ENCODE results near the gene SKOR2. TPM values are rescaled to one million over a fixed set of nuclear protein-coding genes. Genes with fewer than 3 reads are reported as not detected.

Gene SKOR2, protein sequence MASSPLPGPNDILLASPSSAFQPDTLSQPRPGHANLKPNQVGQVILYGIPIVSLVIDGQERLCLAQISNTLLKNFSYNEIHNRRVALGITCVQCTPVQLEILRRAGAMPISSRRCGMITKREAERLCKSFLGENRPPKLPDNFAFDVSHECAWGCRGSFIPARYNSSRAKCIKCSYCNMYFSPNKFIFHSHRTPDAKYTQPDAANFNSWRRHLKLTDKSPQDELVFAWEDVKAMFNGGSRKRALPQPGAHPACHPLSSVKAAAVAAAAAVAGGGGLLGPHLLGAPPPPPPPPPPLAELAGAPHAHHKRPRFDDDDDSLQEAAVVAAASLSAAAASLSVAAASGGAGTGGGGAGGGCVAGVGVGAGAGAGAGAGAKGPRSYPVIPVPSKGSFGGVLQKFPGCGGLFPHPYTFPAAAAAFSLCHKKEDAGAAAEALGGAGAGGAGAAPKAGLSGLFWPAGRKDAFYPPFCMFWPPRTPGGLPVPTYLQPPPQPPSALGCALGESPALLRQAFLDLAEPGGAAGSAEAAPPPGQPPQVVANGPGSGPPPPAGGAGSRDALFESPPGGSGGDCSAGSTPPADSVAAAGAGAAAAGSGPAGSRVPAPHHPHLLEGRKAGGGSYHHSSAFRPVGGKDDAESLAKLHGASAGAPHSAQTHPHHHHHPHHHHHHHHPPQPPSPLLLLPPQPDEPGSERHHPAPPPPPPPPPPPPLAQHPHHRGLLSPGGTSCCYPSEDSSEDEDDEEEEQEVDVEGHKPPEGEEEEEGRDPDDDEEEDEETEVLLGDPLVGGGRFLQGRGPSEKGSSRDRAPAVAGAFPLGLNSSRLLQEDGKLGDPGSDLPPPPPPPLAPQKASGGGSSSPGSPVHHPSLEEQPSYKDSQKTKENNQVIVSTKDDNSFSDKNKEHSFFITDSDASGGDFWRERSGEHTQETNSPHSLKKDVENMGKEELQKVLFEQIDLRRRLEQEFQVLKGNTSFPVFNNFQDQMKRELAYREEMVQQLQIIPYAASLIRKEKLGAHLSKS
- not detected for total RNA-seq

DNA sequence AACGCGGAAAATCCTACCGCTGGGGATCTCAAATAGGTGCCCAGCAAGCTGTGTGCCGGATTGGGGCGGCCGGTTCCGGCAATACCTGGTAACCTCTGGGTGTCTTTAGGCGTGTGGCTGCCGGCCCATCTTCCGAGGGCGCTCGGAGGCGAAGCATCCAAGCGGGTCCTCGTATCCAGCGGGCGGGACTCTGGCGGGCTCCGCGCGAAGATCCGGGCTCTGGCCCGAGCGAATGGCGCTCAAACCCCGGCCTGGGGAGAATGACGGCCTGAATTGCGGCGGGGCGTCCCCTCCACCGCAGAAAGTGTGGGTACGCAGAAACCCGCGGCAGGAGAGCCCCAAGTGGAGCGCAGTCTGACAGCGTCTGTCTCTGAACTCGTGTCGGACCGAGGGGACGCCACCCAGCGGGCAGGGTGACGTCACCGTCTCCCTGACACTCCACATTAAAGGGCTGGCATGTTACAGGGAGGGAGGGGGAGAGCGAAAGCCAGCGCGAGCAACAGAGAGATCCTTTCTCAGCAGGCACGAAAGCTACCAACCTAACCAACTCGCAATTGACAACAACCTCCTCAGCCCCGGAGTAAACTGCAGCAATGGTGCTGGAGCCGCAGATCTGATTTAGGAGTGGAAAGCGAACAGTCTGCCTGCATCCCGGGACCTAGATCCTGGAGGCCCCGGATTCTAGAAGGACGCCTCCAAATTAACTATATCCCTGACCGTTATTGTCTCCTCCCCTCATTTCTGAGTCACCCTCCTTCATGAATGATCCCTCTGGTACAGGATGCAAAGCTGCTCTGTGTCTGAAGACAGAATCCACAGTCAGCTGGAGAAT lies at the start of gene SKOR2:
SKOR2 (minus strand) TSS at position 372 of the 832 bp plus-strand sequence. CDS start 2,477 bp downstream, outside the sequence.
- ATAC-seq (peak; percentile 18 to 31), DNase-seq (no peak)
- Mint-ChIP-seq H3K27me3 (ENCODE audit: low read depth) (peaks cover 74% of the 10 kb centered on the region), H3K4me3 (no peak within 1 kb of the TSS), H3K4me1 (ENCODE audit: low read depth) (peaks cover 2% of the 10 kb centered on the region), H3K36me3 (ENCODE audit: insufficient read depth) (no peaks in the 10 kb centered on the region), H3K9me3 (no peaks in the 10 kb centered on the region)

DNA sequence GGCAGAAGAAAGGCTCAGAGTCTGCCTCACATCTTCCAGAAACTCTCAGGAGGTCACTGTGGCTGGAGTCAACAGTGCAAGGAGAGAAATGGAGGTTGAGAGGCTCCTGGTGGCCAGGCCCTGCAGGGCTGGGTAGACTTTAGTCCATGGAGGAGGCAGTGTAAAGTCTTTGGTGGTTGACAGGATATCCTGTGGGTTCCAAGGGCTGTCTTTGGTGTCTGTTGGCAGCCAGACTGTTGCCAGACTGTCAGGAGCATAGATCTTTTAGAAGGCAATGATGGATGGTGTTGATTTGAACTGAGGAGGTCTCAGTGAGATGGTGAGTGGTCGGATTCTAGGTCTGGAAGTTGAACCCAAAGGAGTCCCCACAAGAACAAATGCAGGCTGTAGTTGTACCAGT lies 45.0 kb upstream of the SKOR2 start:
- ATAC-seq (no peak), DNase-seq (no peak)
- H3K27me3 Mint-ChIP-seq (ENCODE audit: low read depth): peaks cover 14% of the 10 kb centered on the region
- no peaks in the 10 kb centered on the region for H3K36me3 Mint-ChIP-seq (ENCODE audit: insufficient read depth)
- H3K9me3 Mint-ChIP-seq: peaks cover 9% of the 10 kb centered on the region
- no peak overlapping the region for H3K4me3 Mint-ChIP-seq
- H3K4me1 Mint-ChIP-seq (ENCODE audit: low read depth): no peaks in the 10 kb centered on the region

DNA sequence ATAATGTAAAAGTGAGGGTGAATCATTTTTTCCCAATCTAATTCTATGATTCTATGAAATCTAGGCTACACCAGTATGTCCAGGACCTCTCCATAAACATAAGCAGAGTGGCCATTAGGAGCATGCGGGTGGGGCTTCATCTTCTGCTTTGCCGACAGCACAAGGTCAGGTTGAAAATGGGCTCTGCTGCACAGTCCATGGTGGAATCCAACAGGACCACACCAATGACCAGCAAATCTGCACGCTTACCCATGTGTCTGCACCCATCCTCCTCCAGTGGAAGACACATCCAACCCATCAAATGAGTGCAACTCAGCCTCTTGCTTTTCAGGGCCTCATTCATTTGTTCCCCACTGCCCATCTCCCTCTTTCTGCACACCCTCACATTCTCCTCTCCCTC lies 43.3 kb upstream of the SKOR2 start:
- Mint-ChIP-seq H3K36me3 (ENCODE audit: insufficient read depth) (no peaks in the 10 kb centered on the region), H3K27me3 (ENCODE audit: low read depth) (peaks cover 20% of the 10 kb centered on the region), H3K9me3 (peaks cover 4% of the 10 kb centered on the region), H3K4me1 (ENCODE audit: low read depth) (no peaks in the 10 kb centered on the region), H3K4me3 (no peak overlapping the region)
- ATAC-seq (no peak), DNase-seq (no peak)

DNA sequence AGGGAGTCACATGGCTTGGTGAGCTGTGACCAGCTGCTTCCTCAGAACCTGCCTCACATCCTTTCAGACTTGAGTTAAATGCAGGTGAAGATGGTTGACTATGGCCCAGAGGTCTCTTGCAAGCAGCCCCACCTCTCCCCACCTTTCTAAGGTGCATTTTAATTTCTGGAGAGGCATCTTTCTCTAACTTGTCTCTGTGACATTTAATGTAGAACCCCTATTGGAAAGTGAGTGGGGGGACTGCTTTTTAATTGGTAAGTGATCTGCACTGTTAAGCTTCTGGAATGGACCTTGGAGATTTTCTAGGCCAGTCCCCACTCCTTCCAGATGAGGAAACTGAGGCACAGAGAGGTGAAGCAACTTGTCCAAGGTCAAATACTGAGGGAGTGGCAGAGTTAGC lies 37.3 kb upstream of the SKOR2 start:
- no peak for ATAC-seq
- Mint-ChIP-seq H3K4me3 (no peak overlapping the region), H3K36me3 (ENCODE audit: insufficient read depth) (no peaks in the 10 kb centered on the region), H3K4me1 (ENCODE audit: low read depth) (no peaks in the 10 kb centered on the region), H3K27me3 (ENCODE audit: low read depth) (peaks cover 23% of the 10 kb centered on the region), H3K9me3 (no peaks in the 10 kb centered on the region)
- DNase-seq: no peak

DNA sequence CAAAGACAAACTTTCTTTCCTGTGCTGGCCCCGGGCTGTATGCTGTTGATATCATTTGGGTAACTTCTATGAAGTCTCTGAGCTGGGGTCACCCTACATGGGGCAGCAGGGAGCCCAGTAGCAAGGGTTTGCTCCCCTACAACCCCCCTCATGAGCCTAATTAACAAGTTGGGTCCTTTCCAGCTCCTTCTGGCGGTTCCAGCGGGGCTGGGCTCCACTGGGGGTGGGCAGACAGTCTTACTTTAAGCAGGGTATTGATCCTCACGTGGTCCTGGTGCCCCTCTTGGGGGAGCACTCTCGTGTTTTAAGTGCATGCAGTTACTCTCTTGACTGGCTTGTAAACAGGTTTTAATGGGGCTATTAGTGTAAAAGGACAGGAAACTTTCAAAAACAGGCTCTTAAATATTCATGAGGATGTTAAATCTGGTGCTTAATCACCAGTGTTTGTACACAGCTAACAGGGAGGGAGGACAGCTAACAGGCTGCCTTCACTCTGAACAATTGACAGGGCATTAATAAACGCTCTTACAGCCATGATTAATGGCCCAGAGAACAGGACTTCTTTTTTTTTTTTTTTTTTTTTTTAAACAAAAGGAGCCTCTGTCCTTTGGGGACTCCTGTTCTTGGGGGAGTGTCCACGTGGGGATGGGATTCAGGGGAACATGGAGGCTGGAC lies 36.6 kb upstream of the SKOR2 start:
- no peaks in the 10 kb centered on the region for H3K36me3 Mint-ChIP-seq (ENCODE audit: insufficient read depth)
- no peaks in the 10 kb centered on the region for H3K9me3 Mint-ChIP-seq
- H3K27me3 Mint-ChIP-seq (ENCODE audit: low read depth): peaks cover 30% of the 10 kb centered on the region
- no peaks in the 10 kb centered on the region for H3K4me1 Mint-ChIP-seq (ENCODE audit: low read depth)
- no peak overlapping the region for H3K4me3 Mint-ChIP-seq
- ATAC-seq: no peak
- no peak for DNase-seq

DNA sequence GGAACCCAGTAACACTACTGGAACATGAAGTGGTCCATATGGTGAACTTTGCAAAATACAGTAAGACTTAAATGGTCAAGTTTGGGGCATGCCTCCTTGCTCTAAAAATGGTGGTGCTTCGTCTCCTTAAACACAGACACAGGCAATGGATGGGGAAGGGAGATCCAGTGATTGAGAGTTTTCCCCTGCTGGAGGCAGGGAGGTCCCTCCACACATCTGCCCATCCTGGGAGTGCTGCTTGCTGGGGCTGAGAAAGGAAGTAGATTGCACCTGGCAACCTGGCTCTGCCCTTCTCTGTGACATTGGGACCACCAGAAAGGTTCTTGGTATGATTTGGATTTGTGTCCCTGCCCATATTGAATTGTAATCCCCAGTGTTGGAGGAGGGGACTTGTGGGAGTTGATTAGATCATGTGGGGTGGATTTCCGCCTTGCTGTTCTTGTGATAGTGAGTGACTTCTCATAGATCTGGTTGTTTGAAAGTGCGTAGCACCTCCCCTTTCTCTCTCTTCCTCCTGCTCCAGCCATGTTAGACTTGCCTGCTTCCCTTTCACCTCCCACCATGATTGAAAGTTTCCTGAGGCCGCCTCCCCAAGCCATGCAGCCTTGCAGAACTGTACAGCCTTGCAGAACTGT lies 35.4 kb upstream of the SKOR2 start:
- Mint-ChIP-seq H3K9me3 (no peaks in the 10 kb centered on the region), H3K4me3 (no peak overlapping the region), H3K27me3 (ENCODE audit: low read depth) (peaks cover 27% of the 10 kb centered on the region), H3K4me1 (ENCODE audit: low read depth) (no peaks in the 10 kb centered on the region), H3K36me3 (ENCODE audit: insufficient read depth) (no peaks in the 10 kb centered on the region)
- DNase-seq (no peak), ATAC-seq (no peak)

DNA sequence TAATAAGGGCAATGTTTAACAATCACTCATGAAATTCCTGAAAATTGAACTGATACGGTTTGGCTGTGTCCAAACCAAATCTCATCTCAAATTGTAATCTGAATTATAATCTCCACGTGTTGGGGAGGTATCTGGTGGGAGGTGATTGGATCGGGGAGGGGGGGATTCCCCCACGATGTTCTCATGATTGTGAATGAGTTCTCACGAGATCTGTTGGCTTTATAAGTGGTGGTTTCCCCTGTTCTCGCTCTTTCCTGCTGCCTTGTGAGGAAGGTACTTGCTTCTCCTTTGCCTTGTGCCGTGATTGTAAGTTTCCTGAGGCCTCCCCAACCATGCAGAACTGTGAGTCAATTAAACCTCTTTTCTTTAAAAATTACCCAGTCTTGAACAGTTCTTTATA lies 34.0 kb upstream of the SKOR2 start:
- ATAC-seq (no peak), DNase-seq (no peak)
- H3K4me3 Mint-ChIP-seq: no peak overlapping the region
- H3K4me1 Mint-ChIP-seq (ENCODE audit: low read depth): no peaks in the 10 kb centered on the region
- H3K9me3 Mint-ChIP-seq: no peaks in the 10 kb centered on the region
- H3K36me3 Mint-ChIP-seq (ENCODE audit: insufficient read depth): no peaks in the 10 kb centered on the region
- H3K27me3 Mint-ChIP-seq (ENCODE audit: low read depth): peaks cover 18% of the 10 kb centered on the region

DNA sequence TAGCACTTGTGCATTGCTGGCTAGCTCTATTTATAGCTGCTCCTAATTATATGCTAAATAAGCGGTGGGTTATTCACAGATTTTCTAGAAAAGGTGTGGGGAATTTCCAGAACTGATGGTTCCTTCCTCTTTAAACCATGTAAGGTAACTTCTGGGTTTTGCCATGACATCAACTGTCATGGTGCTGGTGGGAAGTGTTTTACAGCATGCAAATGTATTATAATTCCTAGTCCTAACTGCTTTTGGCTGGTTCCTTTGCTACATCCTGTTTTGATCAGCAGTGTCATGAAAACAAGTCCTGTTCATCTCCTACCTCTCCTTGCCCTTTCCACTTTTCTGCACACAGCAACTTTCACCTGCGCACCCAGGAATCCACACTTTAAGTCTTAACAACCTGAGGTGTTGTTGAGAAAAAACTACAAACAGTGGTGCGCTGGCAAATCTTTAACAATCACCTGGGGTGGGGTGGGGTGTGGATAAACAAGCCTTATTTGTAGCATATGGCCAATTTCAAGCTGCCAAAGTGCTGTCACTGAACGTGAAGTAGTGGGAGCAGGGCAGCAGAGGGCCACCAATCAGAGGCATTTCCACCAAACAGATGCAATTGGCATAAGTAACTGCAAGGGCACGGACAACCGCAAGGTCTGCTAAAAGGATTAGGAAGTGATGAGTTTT lies 33.4 kb upstream of the SKOR2 start:
- no peaks in the 10 kb centered on the region for H3K9me3 Mint-ChIP-seq
- peak in 1 of 2 donors; percentile 21 for ATAC-seq

DNA sequence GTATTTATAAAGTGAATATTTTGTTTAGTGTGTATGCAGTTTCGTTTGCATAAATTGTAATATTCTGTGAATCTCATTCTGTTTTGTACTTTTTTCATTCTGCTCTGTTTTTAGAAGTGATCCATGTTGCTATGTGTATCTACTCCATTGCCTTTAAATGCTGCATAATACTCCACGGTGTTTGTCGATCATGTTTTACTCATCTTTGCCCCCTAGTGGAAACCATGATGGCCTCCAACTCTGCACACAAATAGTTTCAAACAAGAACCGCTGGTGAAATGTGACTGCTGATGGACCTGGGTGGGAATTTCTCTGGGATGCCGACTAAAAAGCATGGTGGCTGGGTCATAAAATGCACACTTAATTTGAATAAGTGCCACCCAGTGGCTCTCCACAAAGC lies 32.0 kb upstream of the SKOR2 start:
- no peaks in the 10 kb centered on the region for H3K36me3 Mint-ChIP-seq (ENCODE audit: insufficient read depth)
- no peak for DNase-seq
- H3K9me3 Mint-ChIP-seq: no peaks in the 10 kb centered on the region
- no peak for ATAC-seq
- H3K4me3 Mint-ChIP-seq: no peak overlapping the region
- H3K4me1 Mint-ChIP-seq (ENCODE audit: low read depth): no peaks in the 10 kb centered on the region
- peaks cover 16% of the 10 kb centered on the region for H3K27me3 Mint-ChIP-seq (ENCODE audit: low read depth)

More for the DNA sequence above, 33.4 kb upstream of the SKOR2 start:
- H3K4me3 Mint-ChIP-seq: no peak overlapping the region
- H3K36me3 Mint-ChIP-seq (ENCODE audit: insufficient read depth): no peaks in the 10 kb centered on the region
- peaks cover 18% of the 10 kb centered on the region for H3K27me3 Mint-ChIP-seq (ENCODE audit: low read depth)
- DNase-seq: no peak
- no peaks in the 10 kb centered on the region for H3K4me1 Mint-ChIP-seq (ENCODE audit: low read depth)

DNA sequence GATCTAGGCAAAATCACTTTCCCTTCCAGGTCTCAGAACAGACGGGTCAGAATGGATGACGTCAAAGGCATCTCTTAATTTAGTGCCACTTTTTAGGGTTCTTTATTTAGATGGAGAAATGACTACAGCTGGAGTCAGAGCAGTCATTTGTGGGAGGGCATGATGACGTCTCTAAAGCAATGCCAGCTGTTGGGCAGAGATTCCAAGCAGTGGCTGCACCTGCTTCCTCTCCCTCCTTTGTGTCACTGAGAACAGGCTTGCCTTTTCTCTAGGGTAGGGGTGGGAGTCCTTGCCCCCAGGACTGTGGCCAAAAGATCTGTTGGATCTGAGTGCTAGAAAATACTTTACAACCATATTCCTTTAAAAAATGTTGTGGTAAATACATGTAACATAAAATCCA lies 28.7 kb upstream of the SKOR2 start:
- Mint-ChIP-seq H3K9me3 (peaks cover 4% of the 10 kb centered on the region), H3K4me1 (ENCODE audit: low read depth) (no peaks in the 10 kb centered on the region), H3K4me3 (no peak overlapping the region), H3K27me3 (ENCODE audit: low read depth) (peaks cover 18% of the 10 kb centered on the region), H3K36me3 (ENCODE audit: insufficient read depth) (no peaks in the 10 kb centered on the region)
- no peak for ATAC-seq
- DNase-seq: no peak

DNA sequence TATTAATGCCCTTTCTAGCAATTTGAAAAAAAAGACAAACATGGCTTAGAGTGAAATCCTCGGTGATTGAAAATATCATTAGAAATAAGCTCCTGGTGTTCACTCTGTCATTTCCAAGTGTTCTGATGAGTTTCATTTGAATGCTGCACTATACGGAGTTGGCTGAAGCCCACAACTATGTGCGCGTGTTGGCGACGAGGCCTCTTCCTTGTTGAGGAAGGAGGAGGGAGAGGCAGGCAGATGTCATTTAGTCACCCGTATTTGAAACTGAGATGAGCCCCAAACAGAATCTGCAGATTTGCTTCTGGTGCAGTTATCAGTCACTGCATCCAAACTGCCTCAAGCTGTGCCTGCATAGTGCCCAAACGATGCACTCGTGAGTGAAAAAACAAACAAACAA lies 23.5 kb upstream of the SKOR2 start:
- Mint-ChIP-seq H3K36me3 (ENCODE audit: insufficient read depth) (no peaks in the 10 kb centered on the region), H3K9me3 (peaks cover 4% of the 10 kb centered on the region), H3K27me3 (ENCODE audit: low read depth) (peaks cover 23% of the 10 kb centered on the region), H3K4me1 (ENCODE audit: low read depth) (no peaks in the 10 kb centered on the region), H3K4me3 (no peak overlapping the region)
- ATAC-seq (no peak), DNase-seq (no peak)

DNA sequence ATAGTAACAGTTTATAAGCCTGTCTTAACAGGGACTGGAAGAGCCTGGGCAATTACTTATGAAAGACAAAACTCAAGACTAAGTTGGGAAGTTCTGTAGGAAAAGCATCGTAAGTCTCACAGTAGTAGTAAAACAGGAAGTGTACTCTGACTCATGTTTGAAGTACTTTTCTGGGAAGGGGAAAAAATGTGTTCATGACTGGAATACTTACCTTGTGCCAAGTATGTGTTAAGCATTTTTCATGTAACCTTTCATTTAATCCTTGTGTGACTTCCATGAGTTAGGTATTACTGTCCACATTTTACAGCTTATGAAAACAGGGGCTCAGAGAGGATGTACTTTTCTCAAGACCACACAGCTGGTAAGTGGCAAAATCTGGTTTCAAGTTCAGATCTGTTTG lies 13.7 kb upstream of the SKOR2 start:
- Mint-ChIP-seq H3K36me3 (ENCODE audit: insufficient read depth) (no peaks in the 10 kb centered on the region), H3K9me3 (no peaks in the 10 kb centered on the region), H3K4me1 (ENCODE audit: low read depth) (no peaks in the 10 kb centered on the region), H3K4me3 (no peak overlapping the region), H3K27me3 (ENCODE audit: low read depth) (peaks cover 59% of the 10 kb centered on the region)
- DNase-seq (no peak), ATAC-seq (no peak)

DNA sequence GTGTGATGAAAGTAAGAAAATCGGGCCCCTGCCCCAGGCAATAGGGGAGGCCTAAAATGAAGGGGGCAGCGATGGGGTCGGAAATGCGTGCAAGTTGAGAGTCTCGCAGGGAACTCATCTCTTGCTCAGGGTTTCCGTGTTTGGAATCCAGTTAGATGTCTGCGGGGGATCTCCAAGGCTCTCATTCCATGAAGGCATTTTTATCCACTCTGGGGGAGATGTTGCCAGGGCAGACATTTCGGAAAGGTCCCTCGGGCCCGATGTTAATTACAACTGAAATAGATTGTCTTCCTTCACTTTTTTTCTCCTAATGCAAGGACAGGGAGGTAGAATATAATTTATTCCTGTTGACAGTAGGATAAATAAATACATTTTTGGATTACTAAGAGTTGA lies 12.8 kb upstream of the SKOR2 start:
- ATAC-seq: no peak
- peaks cover 68% of the 10 kb centered on the region for H3K27me3 Mint-ChIP-seq (ENCODE audit: low read depth)
- DNase-seq: no peak
- H3K9me3 Mint-ChIP-seq: no peaks in the 10 kb centered on the region
- H3K4me1 Mint-ChIP-seq (ENCODE audit: low read depth): no peaks in the 10 kb centered on the region
- H3K36me3 Mint-ChIP-seq (ENCODE audit: insufficient read depth): no peaks in the 10 kb centered on the region
- H3K4me3 Mint-ChIP-seq: no peak overlapping the region
